ENCODE measurements around the gene FXR2.

The FXR2 gene

GRCh38 chr17:7544911-7545310 lies 69.8 kb downstream of the FXR2 start:
- no peak for DNase-seq
